GM18526 (cell line): ENCODE results near the gene LPP.

ENCODE experiments used
- POLR2A ChIP-seq: IDR thresholded peaks from 3 replicates; pipeline ENCODE4 v1.6.1; 2011; ENCODE audit not compliant: insufficient read length; ENCODE audit errors: extremely low read depth

LPP gene

GRCh38 chr3:188740010-188740409 lies 586.1 kb downstream of the LPP start:
- no peak for TF ChIP-seq POLR2A

GRCh38 chr3:188742755-188743550 lies 589.0 kb downstream of the LPP start:
- TF ChIP-seq POLR2A: no peak

DNA sequence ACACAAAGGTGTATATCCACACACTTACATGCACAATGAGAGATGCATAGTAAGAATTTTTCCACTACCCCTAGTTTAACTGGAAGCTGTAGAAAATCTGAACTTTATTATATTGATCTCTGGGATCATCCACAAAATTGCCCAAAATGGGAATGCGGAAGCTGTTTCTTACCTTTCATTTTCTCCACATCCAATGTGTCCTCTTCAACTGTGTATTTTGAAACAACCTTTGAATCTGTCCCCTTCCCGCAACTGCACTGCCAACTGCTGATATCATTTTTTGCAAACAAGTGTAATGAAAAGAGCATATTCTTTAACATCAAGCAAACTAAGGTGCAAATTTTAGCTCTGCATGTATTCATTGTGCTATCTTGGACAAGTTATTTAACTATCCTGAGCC lies 590.2 kb downstream of the LPP start:
- TF ChIP-seq POLR2A: no peak

DNA sequence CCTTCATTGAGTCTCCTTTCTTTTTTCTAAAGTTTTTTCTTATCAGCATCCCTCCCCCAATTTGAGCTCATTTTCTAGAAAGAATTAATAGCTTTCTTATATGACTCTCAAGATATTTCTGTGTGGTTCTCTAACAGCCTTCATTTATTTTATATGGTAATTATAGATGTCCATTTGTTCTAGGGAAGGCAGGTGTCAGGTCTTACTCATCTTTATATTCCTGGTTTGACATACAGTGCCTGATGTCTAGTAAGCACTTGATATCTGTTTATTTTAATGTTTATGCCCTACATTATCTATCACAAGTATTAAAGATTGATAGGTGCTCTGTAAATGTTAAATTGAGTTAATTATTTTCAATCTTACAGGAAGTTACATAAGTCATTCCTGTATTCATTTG lies 591.1 kb downstream of the LPP start:
- no peak for TF ChIP-seq POLR2A

DNA sequence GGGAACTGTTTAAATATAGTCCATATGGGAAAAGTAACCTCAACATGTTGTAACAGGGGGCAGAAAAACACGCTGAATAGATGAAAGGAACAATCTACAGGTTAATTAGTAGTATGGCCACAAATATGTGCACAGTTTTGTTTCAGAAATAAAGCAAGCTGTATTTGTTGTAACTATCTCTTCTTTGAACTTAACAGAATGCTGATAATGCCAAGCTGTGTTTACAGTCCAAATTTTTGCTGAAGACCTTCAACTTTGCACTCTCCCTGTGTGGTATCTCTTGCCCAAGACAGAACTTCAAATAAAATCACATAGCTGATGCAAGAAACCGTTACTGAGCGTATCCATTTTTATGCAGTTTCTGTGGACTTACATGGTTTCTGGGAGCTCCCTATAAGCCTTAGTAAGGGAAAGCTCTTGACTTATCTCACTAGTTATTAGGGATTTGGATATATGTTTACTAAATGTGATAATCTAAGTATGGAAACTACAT lies 592.4 kb downstream of the LPP start:
- TF ChIP-seq POLR2A: no peak

GRCh38 chr3:188747489-188747888 lies 593.5 kb downstream of the LPP start:
- no peak for TF ChIP-seq POLR2A

- no peak for TF ChIP-seq POLR2A
Observed at GRCh38 chr3:188749010-188749617, 595.2 kb downstream of the LPP start.

DNA sequence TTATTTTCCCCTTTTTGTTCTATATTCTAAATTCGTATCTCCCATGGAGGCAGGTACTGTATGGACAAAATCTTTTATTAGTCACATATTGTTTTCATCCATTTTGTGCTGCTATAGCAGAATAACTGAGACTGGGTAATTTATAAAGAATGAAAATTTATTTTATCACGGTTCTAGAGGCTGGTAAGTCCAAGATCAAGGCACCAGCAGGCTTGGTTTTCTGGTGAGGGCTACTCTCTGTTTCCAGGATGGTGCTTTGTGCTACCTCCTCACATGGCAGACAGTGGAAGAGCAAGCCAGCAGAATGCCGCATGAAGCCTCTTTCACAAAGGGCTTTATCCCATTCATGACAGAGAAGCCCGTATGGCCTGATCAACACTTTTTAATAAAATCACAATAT lies 595.9 kb downstream of the LPP start:
- TF ChIP-seq POLR2A: no peak

- TF ChIP-seq POLR2A: no peak
Observed at GRCh38 chr3:188750617-188751016, 596.7 kb downstream of the LPP start.

DNA sequence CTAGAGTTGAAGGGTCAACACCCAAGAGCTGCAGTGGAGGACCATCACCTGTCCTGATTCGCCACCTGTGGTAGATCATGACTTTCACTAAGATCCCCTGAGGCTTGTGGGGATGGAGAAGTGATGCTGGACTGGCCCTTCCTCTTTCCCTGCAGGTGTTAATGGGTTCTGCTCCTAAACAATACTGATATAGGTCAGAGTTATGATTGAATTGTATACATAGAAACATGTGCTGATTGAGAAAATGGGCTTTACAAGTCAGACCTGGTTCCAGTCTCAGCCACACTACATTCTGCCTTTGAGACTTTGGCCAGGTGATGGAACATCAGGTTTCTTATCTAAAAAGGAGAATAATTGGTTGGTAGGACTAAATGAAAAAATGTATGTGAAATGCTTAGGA lies 598.9 kb downstream of the LPP start:
- TF ChIP-seq POLR2A: no peak

GRCh38 chr3:188754267-188754666 lies 600.3 kb downstream of the LPP start:
- TF ChIP-seq POLR2A: no peak

DNA sequence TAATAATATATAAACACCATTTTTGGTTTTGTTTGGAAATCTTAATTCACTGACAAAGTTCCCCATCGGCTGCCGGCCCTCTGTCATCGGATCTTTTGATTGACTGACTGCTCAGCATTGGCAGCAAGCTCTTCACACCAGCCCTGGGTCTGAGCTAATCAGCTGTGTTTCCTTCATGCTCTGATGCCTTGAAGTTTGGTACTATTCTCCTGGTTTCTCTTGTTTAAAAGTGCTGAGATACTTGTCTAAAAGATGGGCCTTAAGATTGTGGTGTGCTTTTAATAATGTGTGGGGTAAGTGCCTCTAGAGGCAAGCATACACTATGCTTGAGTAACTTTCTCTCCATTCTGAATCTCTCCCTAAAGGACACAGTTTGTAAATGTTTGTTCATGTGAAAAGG lies 602.3 kb downstream of the LPP start:
- TF ChIP-seq POLR2A: no peak

- TF ChIP-seq POLR2A: no peak
Observed at GRCh38 chr3:188759336-188760005, 605.5 kb downstream of the LPP start.

DNA sequence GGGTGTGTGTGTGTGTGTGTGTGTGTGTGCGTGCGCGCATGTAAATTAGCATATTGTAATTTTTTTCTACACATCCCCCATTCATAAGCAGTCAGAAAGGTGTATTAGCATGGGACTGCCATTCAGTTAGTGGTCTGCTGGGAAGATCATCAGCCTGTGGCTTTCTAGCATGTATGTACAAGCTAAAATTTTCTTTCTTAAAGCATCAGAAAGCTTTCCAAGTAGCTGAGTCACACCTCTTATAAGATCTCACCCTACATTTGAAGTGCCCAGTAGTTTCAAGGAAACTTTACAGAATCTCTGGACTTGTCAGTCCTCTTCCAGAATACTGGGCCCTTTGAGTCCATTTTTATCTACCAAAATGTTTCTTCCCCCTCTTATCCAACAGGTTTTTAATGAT lies 606.5 kb downstream of the LPP start:
- TF ChIP-seq POLR2A: no peak

DNA sequence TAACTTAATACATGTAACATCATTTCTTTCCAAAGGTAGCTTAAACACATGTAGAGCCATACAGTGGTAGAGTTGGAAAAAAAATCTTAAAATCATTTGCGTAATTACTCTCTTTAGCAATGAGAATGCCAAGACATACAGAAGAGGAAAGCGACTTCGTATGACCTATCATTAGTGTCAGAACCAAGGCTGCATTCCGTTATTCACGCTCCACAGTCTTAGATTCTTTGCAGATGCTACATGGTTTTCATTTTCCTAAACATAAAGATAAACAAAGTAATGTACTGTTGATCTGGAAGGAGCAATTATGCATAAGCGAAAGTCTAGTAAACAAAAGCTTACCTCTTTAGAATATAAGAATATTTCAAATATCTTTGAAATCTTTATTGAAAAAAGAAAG lies 607.5 kb downstream of the LPP start:
- no peak for TF ChIP-seq POLR2A

GRCh38 chr3:188761964-188762363 lies 608.0 kb downstream of the LPP start:
- TF ChIP-seq POLR2A: no peak
